Activated T-cell treated with anti-CD3 and anti-CD28 coated beads, Interleukin-2, amount 50 U/mL, for 4 hours (primary cell): ENCODE measurements around the gene TEX44. TPM values are rescaled to one million over a fixed set of nuclear protein-coding genes. Genes with fewer than 3 reads are reported as not detected.
"Not testable (repeated sequence)": the region's sequence is repeated elsewhere in the genome, so short reads cannot be mapped to it uniquely, and the experiment has no call there.

Source experiments
- ATAC-seq, 2 donors: fragments of 200-7000 bp; cut with Tn5 transposase; one replicate each; pipeline ENCODE4 v1.10.0; 2021
- DNase-seq: peaks from one replicate; pipeline ENCODE4 v3.0.0-alpha.2; 2020
- H3K27me3 Mint-ChIP-seq: one replicate; pipeline ENCODE4 v1.8.0; 2021; ENCODE audit warnings: low read depth, mixed read lengths
- H3K36me3 Mint-ChIP-seq: one replicate; pipeline ENCODE4 v1.8.0; 2022; ENCODE audit warnings: mixed read lengths; ENCODE audit not compliant: insufficient read depth
- H3K4me1 Mint-ChIP-seq: one replicate; pipeline ENCODE4 v1.8.0; 2021; ENCODE audit warnings: low read depth, mixed read lengths
- H3K4me3 Mint-ChIP-seq: one replicate; pipeline ENCODE4 v1.8.0; 2021; ENCODE audit warnings: mild to moderate bottlenecking, moderate library complexity, mixed read lengths
- H3K9me3 Mint-ChIP-seq: one replicate; pipeline ENCODE4 v1.8.0; 2021; ENCODE audit warnings: mixed read lengths
- total RNA-seq, 3 donors: library from RNA; stranded (reverse); gene quantifications; one replicate each; pipeline ENCODE4 v1.2.1, GENCODE V29; 2021

The TEX44 gene
- total RNA-seq, 3 donors from 2014 or later = not detected

GRCh38 chr2:231563378-231563961, 29.2 kb upstream of the TEX44 start:
- H3K4me1 Mint-ChIP-seq = no peaks in the 10 kb centered on the region
- ATAC-seq (peak; percentile 54 to 77), DNase-seq (no peak)
- no peaks in the 10 kb centered on the region for H3K27me3 Mint-ChIP-seq
- no peaks in the 10 kb centered on the region for H3K36me3 Mint-ChIP-seq
- no peaks in the 10 kb centered on the region for H3K9me3 Mint-ChIP-seq
- H3K4me3 Mint-ChIP-seq = no peak overlapping the region

GRCh38 chr2:231565887-231566594, 26.6 kb upstream of the TEX44 start:
- Mint-ChIP-seq H3K4me1 (peaks cover 2% of the 10 kb centered on the region), H3K4me3 (no peak overlapping the region), H3K36me3 (no peaks in the 10 kb centered on the region), H3K27me3 (no peaks in the 10 kb centered on the region), H3K9me3 (no peaks in the 10 kb centered on the region)
- DNase-seq (no peak), ATAC-seq (no peak)

- Mint-ChIP-seq H3K36me3 (no peaks in the 10 kb centered on the region), H3K9me3 (no peaks in the 10 kb centered on the region), H3K4me3 (no peak overlapping the region), H3K27me3 (no peaks in the 10 kb centered on the region), H3K4me1 (peaks cover 2% of the 10 kb centered on the region)
- DNase-seq (no peak), ATAC-seq (no peak)
These were observed 25.5 kb upstream of the TEX44 start for GRCh38 chr2:231567159-231567558.

GRCh38 chr2:231568098-231568784, 24.4 kb upstream of the TEX44 start:
- Mint-ChIP-seq H3K4me3 (no peak overlapping the region), H3K27me3 (no peaks in the 10 kb centered on the region), H3K4me1 (peaks cover 2% of the 10 kb centered on the region), H3K36me3 (no peaks in the 10 kb centered on the region), H3K9me3 (no peaks in the 10 kb centered on the region)
- no peak for DNase-seq
- no peak for ATAC-seq

GRCh38 chr2:231568785-231569435, 23.8 kb upstream of the TEX44 start:
- ATAC-seq (peak; percentile 43 to 46), DNase-seq (no peak)
- no peak overlapping the region for H3K4me3 Mint-ChIP-seq
- no peaks in the 10 kb centered on the region for H3K9me3 Mint-ChIP-seq
- peaks cover 2% of the 10 kb centered on the region for H3K4me1 Mint-ChIP-seq
- no peaks in the 10 kb centered on the region for H3K36me3 Mint-ChIP-seq
- H3K27me3 Mint-ChIP-seq = no peaks in the 10 kb centered on the region

GRCh38 chr2:231570915-231571314, 21.7 kb upstream of the TEX44 start:
- H3K4me1 Mint-ChIP-seq, H3K36me3 Mint-ChIP-seq, H3K4me3 Mint-ChIP-seq, DNase-seq, ATAC-seq, H3K9me3 Mint-ChIP-seq, H3K27me3 Mint-ChIP-seq: not testable (repeated sequence)

- no peaks in the 10 kb centered on the region for H3K27me3 Mint-ChIP-seq
- DNase-seq (no peak), ATAC-seq (no peak)
- H3K4me1 Mint-ChIP-seq = peaks cover 2% of the 10 kb centered on the region
- H3K9me3 Mint-ChIP-seq = no peaks in the 10 kb centered on the region
- no peaks in the 10 kb centered on the region for H3K36me3 Mint-ChIP-seq
- no peak overlapping the region for H3K4me3 Mint-ChIP-seq
These were observed 20.9 kb upstream of the TEX44 start for GRCh38 chr2:231571661-231572191.

- Mint-ChIP-seq H3K4me3 (no peak overlapping the region), H3K9me3 (no peaks in the 10 kb centered on the region), H3K27me3 (no peaks in the 10 kb centered on the region), H3K36me3 (no peaks in the 10 kb centered on the region), H3K4me1 (peaks cover 2% of the 10 kb centered on the region)
- ATAC-seq (no peak), DNase-seq (no peak)
These were observed 19.6 kb upstream of the TEX44 start for GRCh38 chr2:231573096-231573495.

- DNase-seq = no peak
- H3K36me3 Mint-ChIP-seq = no peaks in the 10 kb centered on the region
- no peak overlapping the region for H3K4me3 Mint-ChIP-seq
- ATAC-seq = no peak
- H3K4me1 Mint-ChIP-seq = no peaks in the 10 kb centered on the region
- no peaks in the 10 kb centered on the region for H3K9me3 Mint-ChIP-seq
- no peaks in the 10 kb centered on the region for H3K27me3 Mint-ChIP-seq
These were observed 18.8 kb upstream of the TEX44 start for GRCh38 chr2:231573698-231574421.

GRCh38 chr2:231575612-231576256, 16.9 kb upstream of the TEX44 start:
- no peaks in the 10 kb centered on the region for H3K36me3 Mint-ChIP-seq
- no peaks in the 10 kb centered on the region for H3K4me1 Mint-ChIP-seq
- H3K9me3 Mint-ChIP-seq = peaks cover 5% of the 10 kb centered on the region
- ATAC-seq (no peak), DNase-seq (no peak)
- peaks cover 3% of the 10 kb centered on the region for H3K27me3 Mint-ChIP-seq
- H3K4me3 Mint-ChIP-seq = no peak overlapping the region

GRCh38 chr2:231576465-231576864, 16.2 kb upstream of the TEX44 start:
- H3K4me3 Mint-ChIP-seq = no peak overlapping the region
- no peaks in the 10 kb centered on the region for H3K36me3 Mint-ChIP-seq
- no peak for ATAC-seq
- H3K9me3 Mint-ChIP-seq = peaks cover 5% of the 10 kb centered on the region
- peaks cover 3% of the 10 kb centered on the region for H3K27me3 Mint-ChIP-seq
- DNase-seq = no peak
- no peaks in the 10 kb centered on the region for H3K4me1 Mint-ChIP-seq

GRCh38 chr2:231578655-231579054, 14.0 kb upstream of the TEX44 start:
- not testable (repeated sequence) for H3K9me3 Mint-ChIP-seq, H3K4me3 Mint-ChIP-seq, ATAC-seq, DNase-seq, H3K36me3 Mint-ChIP-seq, H3K4me1 Mint-ChIP-seq, H3K27me3 Mint-ChIP-seq

GRCh38 chr2:231579560-231579959, 13.1 kb upstream of the TEX44 start:
- Mint-ChIP-seq H3K27me3 (peaks cover 5% of the 10 kb centered on the region), H3K4me1 (no peaks in the 10 kb centered on the region), H3K36me3 (no peaks in the 10 kb centered on the region), H3K9me3 (peaks cover 5% of the 10 kb centered on the region), H3K4me3 (no peak overlapping the region)
- DNase-seq (no peak), ATAC-seq (no peak)
